CD4-positive, alpha-beta T cell treated with Interferon alpha-2 for 1 hour (primary cell): ENCODE data around the gene KDF1.

Source experiments
- DNase-seq, 2 donors: peaks; one replicate each; pipeline ENCODE4 v3.0.0-alpha.2; 2020 to 2022

The KDF1 gene

DNA sequence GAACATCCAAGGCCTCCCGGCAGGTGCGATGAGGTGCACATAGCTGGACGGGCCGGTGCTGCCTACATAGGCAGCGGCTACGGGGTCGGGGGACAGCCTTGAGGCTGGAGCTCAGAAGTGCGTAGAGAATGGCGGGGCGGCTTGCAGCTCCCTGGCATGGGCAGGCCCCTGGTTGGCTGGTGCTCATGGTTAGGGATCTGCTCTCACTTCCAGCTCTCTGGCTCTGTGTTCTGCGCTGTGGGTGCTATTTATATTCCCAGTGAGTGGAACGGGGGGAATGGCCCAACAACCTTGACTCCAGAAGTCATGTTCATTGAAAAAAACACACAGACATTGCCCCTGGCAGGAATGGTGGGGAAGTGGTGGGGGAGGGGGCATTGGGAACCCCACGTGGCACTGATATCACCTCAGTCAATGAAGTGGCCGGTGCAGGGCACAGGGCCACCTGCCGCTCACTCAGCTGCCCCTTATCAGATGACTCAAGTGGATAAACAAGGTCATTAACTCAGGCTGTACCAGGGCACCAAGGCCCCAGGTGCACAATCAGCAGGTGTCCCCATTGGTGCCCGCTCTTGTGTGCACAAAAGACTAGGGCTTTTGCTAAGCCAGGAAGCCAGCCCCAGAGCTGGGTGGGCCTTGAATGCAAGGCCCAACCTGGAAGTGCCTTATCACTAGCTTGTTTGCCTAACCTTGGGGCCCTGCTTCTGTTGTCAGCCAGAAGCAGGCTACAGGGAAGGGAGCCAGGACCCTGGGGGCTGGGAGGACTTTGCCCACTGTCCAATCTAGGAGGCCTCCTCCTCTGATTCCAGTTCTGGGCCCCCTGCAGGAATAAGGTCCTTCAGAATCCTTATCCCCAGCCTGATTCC, 46.3 kb downstream of the KDF1 start, which contains the start of gene NR0B2:
Gene NR0B2 (minus strand): TSS at position 222 of the 866 bp plus-strand sequence. CDS start 35 bp downstream, at position 187.
- no peak for DNase-seq

DNA sequence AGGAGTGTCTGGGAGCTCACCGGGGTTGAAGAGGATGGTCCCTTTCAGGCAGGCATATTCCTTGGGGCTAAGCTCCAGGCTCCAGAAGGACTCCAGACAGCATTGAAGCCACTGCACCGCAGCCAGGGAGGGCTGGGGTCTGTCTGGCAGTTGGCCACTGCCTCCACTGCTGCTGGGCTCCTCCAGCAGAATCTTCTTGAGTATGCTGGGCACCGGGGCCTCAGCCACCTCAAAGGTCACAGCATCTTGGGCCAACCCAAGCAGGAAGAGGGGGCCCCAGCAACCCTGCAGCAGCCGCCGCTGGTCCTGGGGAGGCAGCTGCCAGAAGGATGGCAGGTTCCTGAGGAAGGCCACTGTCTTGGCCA, 46.9 kb downstream of the KDF1 start:
- DNase-seq: no peak

DNA sequence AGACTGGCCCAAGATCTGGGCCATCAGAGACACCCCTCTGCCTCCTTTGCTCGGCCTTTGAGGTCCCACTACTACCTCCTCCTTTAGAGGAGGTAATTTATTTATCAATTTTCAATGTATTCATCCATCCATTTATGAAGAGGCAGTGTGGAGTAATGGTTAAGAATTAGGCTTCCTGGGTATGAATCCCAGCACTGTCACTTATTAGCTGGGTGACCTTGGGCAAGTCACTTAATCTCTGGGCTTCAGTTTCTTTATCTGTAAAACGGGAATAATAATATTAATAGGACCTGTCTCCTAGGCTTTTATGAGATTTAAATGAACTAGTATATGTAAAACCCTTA, 48.1 kb downstream of the KDF1 start:
- no peak for DNase-seq

DNA sequence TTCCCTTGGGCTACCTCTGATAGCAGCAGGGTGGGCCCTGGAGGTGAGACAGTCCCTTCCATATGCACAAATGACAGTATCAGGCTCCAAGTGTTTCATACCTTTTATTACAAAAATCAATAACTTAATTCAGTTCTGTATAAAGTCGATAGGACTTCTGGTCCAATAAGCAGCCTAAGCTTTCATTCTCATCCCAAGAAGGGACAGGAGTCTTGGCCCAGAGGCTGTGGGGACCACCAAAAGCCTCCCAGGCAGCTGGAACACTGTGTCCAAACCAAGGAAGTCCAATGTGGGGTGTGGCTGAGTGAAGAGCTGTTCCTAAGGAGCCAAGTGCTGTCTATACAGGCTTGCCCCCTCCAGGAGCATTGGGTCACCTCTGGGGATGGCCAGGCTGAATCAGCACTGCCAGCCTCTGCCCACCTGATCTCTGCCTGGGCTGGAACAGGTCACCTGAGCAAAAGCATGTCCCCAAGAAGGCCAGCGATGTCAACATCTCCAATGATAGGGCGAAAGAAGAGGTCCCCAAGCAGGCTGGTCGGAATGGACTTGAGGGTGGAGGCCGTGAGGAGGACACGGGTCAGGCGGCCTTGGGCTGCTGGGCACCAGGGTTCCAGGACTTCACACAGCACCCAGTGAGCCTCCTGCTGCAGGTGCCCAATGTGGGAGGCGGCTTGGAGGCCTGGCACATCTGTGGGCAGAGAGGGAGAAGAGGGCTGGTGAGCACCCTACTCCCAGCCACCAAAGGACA, 48.7 kb downstream of the KDF1 start:
- DNase-seq: no peak

DNA sequence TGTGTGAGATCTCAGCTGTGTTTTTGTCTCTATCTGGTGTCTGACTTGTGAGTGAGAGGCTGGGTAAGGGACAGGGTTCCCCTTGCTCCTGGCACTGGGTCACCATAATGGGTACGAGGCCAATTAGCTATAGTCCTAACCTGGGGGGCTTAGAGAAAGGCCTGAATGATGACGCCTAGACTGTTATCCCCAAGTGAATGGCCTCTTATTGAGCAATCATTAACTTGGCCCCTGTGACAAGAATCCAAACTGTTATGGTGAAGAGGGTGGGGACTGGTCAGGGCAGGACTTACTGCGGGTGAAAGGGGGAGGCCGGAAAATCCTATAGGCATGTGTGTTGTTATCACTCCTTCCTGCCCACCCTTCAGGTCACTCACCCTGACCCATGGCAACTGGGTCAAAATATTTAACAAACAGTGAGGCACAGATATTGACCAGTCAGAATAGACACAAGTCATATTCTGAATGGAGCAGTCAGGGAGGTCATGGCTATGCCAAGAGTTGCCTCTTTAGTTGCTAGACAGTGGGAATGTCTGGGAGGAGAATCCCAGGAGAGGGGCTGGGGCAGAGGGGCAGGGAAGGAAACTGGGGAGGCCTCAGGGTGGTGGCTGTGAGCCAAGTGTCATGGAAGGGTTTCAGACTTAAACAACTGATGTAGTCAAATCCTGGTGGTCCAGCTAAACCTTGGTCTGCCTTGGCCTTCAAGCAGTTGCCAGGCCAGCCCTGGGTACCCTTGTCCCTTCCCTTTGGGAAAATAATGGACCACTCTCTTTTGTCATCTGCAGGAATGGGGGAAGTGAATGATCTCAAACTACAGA, 49.7 kb downstream of the KDF1 start:
- no peak for DNase-seq

DNA sequence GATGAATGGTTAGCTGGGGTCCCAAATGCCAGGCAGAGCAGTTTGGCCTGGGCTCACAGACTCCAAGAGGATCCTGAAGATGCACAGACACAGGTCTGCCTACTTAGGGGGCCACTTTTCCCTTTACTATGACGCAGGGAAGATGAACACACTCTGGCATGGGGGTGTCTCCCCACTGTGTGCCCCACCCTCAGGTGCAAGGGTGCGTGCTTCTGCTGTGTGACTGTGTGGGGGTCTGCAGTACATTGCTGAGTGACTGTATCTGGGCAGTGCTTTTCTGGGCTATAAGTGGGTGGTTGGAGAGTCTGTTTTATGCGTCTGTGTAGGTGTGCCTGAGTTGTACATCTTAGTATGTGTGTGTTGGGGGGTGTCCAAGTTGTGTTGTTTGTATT, 50.3 kb downstream of the KDF1 start:
- DNase-seq: no peak

DNA sequence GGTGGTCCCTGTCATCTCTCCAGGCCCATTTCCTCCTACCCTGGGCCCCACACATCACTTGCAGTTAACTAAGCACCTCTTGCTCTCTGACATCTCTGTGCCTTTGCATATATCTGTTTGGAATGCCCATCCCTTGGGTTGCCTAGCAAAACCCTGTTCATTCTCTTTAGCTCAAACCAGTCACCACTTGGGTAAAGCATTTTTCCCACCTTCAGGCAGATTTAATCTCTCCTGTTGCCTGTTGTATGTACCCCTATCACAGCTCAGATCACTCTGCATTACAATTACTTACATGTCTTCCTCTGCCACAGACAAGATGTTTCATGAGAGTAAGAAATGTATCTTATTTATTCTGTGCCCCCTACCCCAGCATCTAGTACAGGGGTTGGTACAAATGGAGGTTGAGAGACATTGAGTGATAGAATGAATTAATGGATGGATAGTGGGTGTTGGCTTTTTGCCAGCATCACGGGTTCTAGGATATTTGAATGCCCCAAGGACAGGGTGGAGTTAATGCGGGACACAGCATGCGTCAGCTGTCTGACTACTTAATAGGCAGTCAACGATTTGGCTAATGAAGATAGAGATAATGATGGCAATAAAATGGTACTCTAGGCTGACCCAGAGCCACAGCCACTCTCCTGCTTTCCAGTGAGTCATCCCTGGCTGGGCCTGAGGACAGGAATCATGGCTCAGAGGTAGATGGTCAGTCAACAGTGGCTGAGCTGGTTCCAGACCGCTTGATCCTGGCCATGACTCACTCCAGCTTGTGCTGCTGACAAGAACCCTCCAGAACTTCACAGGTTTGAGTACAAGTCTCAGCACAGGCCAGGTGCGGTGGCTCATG, 53.0 kb downstream of the KDF1 start:
- no peak for DNase-seq

DNA sequence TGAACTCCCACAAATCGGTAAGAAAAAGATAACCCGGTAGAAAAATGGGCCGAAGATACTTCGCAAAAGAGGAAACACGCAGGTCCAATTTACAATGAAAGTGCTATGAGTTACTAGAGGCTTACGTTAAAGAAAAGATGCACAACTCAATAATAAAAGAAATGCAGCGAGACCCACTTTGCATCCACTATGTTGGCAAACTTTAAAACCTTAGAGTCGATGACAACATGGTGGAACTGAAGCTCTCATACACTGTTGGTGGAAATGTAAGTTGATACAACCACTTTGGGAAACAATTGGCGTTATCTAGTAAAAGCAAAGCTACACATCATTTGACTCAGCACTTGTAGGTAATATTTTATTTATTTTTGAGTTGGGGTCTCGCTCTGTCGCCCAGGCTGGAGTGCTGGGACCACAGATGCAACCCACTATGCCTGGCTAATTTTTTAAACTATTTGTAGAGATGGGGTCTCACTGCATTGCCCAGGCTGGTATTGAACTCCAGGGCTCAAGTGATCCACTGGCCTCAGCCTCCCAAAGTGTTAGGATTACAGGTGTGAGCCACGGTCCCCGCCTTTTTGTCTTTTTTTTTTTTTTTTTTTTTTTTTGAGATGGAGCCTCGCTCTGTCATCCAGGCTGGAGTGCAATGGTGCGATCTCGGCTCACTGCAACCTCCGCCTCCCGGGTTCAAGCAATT, 59.3 kb downstream of the KDF1 start:
- DNase-seq: no peak

DNA sequence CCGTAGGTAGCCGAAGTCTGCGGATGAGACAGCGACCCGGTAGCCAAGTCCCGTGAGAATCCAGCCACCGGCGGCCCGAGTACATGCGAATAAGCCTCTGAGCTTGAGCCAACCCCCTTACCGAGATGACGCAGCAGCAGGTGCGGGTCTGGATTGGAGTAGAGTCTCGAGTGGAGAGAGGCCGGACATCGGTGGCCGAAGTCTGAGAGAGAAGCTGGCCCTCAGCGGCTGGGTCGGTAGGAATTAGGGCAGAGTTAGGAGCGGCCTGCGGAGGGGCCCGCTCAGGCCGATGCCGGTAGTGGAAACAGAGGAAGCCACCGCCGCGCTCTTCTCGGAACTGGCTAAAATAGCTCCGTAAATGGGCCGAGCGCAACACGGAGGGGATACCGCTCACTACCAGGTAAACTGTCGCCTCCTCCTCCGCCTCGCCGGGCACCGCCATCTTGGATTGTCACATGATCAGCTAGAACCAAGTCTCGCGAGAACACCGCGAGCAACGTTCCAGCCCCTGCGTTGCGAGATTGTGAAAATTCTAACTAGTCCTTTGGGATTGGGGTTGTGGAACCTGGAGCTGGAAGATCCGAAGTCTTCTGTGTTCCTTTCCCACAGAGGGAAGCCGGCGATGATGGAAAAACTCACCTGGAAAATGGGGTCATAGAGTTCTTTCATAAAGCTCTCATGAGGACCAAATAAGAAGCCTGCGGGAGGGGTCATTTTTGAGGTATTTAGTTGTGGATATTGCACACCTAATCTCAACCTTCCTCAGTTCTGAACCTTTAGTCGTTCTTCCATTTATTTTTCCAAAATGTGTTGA, 60.1 kb downstream of the KDF1 start, which contains the start of gene GPATCH3:
Gene GPATCH3 (minus strand): TSS at position 467 of the 814 bp plus-strand sequence. CDS start 25 bp downstream, at position 442.
- DNase-seq: peak; percentile 88 to 92
